Measurements from ENCODE around the gene PARP15. TPM values are rescaled to one million over a fixed set of nuclear protein-coding genes. Genes with fewer than 3 reads are reported as not detected.
"Not testable (repeated sequence)": the region's sequence is repeated elsewhere in the genome, so short reads cannot be mapped to it uniquely, and the experiment has no call there.

Gene PARP15
- total and polyA plus RNA-seq, 4 donors, result 0.13 to 7.3 (median 1.3) TPM

DNA sequence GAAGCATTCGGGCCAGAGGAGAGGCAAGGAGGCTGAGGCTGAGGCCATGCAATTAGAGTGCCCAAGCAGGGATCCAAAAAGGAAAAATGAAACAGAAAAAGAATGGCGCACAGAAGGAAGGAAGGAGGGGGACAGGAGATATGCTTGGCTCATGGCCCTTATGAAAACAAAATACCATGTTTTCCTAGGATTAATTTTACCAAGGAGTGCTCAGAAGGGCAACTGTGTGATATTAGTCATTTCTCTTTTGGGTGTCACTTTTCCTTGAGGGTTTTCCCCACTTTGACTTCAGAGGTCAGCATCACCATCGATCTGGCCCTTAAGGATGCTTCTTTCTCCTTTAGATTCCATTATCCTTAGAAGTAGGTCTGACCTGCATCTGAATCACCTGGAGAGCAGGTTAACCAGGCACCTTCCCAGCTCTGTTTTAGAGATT, 104.5 kb downstream of the PARP15 start:
- Histone ChIP-seq H3K27ac (ENCODE audit: low read depth in 1 of 2, low read length in 2 of 2) (no peak overlapping the region), H3K4me3 (ENCODE audit: low read length in 2 of 2) (peak overlapping the region in 1 of 2 donors; percentile 100), H3K9me3 (ENCODE audit: control insufficient read depth, low read length) (no peaks in the 10 kb centered on the region), H3K4me1 (ENCODE audit: control insufficient read depth in 1 of 2, insufficient read depth in 2 of 2, low read length in 2 of 2) (no peaks in the 10 kb centered on the region), H3K36me3 (ENCODE audit: control insufficient read depth in 1 of 2, insufficient read depth in 2 of 2, low read length in 1 of 2) (no peaks in the 10 kb centered on the region), H3K27me3 (ENCODE audit: control insufficient read depth in 1 of 2, insufficient read depth in 2 of 2, low read length in 1 of 2) (no peaks in the 10 kb centered on the region)
- ATAC-seq (ENCODE audit: low FRiP score) (no peak), DNase-seq (no peak)
- 58 to 62% methylated on average over 3 of the region's 3 CpGs for WGBS, 2 donors
- intact Hi-C loops (cut with DNase I), result loop anchor here (2.0 to 10.0 kb wide), 4 partner anchors 120 to 1137 kb away; partner anchors contain the start of genes POLQ (in 2 of the 2), DTX3L (in 1 of the 2) and PARP9 (in 1 of the 2)

DNA sequence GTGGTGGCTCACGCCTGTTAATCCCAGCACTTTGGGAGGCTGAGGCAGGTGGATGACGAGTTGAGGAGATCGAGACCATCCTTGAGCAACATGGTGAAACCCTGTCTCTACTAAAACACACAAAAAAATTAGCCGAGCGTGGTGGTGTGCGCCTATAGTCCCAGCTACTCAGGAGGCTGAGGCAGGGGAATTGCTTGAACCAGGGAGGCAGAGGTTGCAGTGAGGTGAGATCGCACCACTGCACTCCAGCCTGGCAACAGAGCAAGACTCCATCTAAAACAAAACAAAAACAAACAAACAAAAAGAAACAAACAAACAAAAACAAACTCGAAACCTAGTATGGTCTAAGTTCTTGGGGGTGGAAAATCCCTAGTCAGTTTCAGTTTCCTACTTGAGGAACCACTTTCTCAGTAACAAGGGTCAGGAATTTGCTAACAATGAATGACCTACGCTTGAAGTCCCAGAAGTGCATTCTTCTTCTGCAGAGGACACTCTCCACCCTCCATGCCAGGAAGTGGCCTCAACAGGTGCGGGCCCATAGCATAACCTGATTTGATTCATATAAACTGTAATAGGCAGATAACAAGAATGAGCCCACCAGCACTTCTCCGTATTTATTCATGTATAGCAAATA, 105.4 kb downstream of the PARP15 start:
- not testable (repeated sequence) for ATAC-seq (ENCODE audit: low FRiP score); H3K27me3 ChIP-seq (ENCODE audit: control insufficient read depth in 1 of 2, insufficient read depth in 2 of 2, low read length in 1 of 2); H3K27ac ChIP-seq (ENCODE audit: low read depth in 1 of 2, low read length in 2 of 2); H3K4me1 ChIP-seq (ENCODE audit: control insufficient read depth in 1 of 2, insufficient read depth in 2 of 2, low read length in 2 of 2); H3K4me3 ChIP-seq (ENCODE audit: low read length in 2 of 2); H3K9me3 ChIP-seq (ENCODE audit: control insufficient read depth, low read length); DNase-seq; H3K36me3 ChIP-seq (ENCODE audit: control insufficient read depth in 1 of 2, insufficient read depth in 2 of 2, low read length in 1 of 2)
- intact Hi-C loops (cut with DNase I), result loop anchor here (5.0 to 10.0 kb wide), 3 partner anchors 121 to 1138 kb away; partner anchors contain the start of genes POLQ (in 2 of the 2), DTX3L (in 1 of the 2) and PARP9 (in 1 of the 2)
- WGBS, 2 donors, result 94 to 97% methylated on average over 11 of the region's 11 CpGs

DNA sequence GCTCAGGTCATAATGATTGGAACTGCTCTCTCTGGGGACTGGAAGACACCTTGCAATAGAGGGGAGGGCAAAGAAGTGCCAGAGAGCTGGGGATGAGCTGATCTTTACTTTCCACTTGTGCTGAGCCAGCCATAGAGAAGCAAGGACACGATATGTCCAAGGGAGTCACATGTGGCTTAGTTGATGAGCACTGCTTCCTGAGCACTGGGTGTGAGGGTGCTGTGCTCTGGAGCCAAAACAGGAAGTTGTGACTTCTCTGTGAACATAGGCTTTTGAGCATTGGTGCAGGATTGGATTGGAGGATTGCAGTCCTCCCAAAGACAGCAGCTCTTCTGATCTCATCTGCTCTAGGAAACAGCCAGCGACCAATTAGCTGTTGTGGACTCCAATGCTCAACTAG, 109.8 kb downstream of the PARP15 start:
- intact Hi-C loops (cut with DNase I), result loop anchor here (10.0 kb wide), 2 partner anchors 232 to 1142 kb away; partner anchors contain the start of gene POLQ (in 2 of the 2)
- peak; percentile 36 for ATAC-seq (ENCODE audit: low FRiP score)

More for the DNA sequence above, 109.8 kb downstream of the PARP15 start:
- no peaks in the 10 kb centered on the region for H3K9me3 ChIP-seq (ENCODE audit: control insufficient read depth, low read length)
- no peaks in the 10 kb centered on the region for H3K27me3 ChIP-seq (ENCODE audit: control insufficient read depth in 1 of 2, insufficient read depth in 2 of 2, low read length in 1 of 2)
- WGBS, 2 donors, result 94% methylated on average over 2 of the region's 2 CpGs
- peaks cover 8 to 13% of the 10 kb centered on the region in 2 donors for H3K36me3 ChIP-seq (ENCODE audit: control insufficient read depth in 1 of 2, insufficient read depth in 2 of 2, low read length in 1 of 2)
- no peak overlapping the region for H3K27ac ChIP-seq (ENCODE audit: low read depth in 1 of 2, low read length in 2 of 2)
- H3K4me3 ChIP-seq (ENCODE audit: low read length in 2 of 2), result no peak overlapping the region
- H3K4me1 ChIP-seq (ENCODE audit: control insufficient read depth in 1 of 2, insufficient read depth in 2 of 2, low read length in 2 of 2), result no peaks in the 10 kb centered on the region
- DNase-seq, result peak in 1 of 2 donors; percentile 47

Other genes starting within 250 kb of the PARP15 start
- 10 to 100 TPM; 10.6 to 18.6 TPM for gene MIX23, start 194.4 kb upstream of the PARP15 start, total RNA-seq
- gene MIX23, start 194.4 kb upstream of the PARP15 start, polyA plus RNA-seq, result 10 to 100 TPM; 13.2 to 17.3 TPM
- 10 to 100 TPM; 23.7 to 35.2 TPM for gene FAM162A, start 193.5 kb upstream of the PARP15 start, total RNA-seq
- 10 to 100 TPM; 53.3 to 57.7 TPM for gene FAM162A, start 193.5 kb upstream of the PARP15 start, polyA plus RNA-seq
- 1 to 10 TPM; 4.2 to 4.3 TPM for gene WDR5B, start 161.6 kb upstream of the PARP15 start, total RNA-seq
- gene WDR5B, start 161.6 kb upstream of the PARP15 start, polyA plus RNA-seq, result 1 to 10 TPM; 1.6 to 4.1 TPM
- 10 to 100 TPM; 71.8 to 74.1 TPM for gene KPNA1, start 62.7 kb upstream of the PARP15 start, total RNA-seq
- gene KPNA1, start 62.7 kb upstream of the PARP15 start, polyA plus RNA-seq, result 10 to 100 TPM; 11.6 to 14.9 TPM
- 10 to 100 TPM; 30.4 to 41.9 TPM for gene PARP9, start 13.3 kb upstream of the PARP15 start, total RNA-seq
- gene PARP9, start 13.3 kb upstream of the PARP15 start, polyA plus RNA-seq, result 10 to 100 TPM; 13.5 to 20.5 TPM
- 10 to 100 TPM; 26.6 to 33.3 TPM for gene DTX3L, start 13.3 kb upstream of the PARP15 start, total RNA-seq
- gene DTX3L, start 13.3 kb upstream of the PARP15 start, polyA plus RNA-seq, result 1 to 10 TPM; 5.5 to 6.0 TPM
- 10 to 100 TPM; 54.4 to 79.6 TPM for gene PARP14, start 103.2 kb downstream of the PARP15 start, total RNA-seq
- 10 to 100 TPM in 1 of 2 donors, 1 to 10 TPM in 1; 8.1 to 16.1 TPM for gene PARP14, start 103.2 kb downstream of the PARP15 start, polyA plus RNA-seq
- 10 to 100 TPM in 1 of 2 donors, 1 to 10 TPM in 1; 8.5 to 18.6 TPM for gene HSPBAP1, start 216.2 kb downstream of the PARP15 start, total RNA-seq
- 10 to 100 TPM in 1 of 2 donors, 1 to 10 TPM in 1; 3.5 to 11.7 TPM for gene HSPBAP1, start 216.2 kb downstream of the PARP15 start, polyA plus RNA-seq
- gene SLC49A4, start 217.4 kb downstream of the PARP15 start, total RNA-seq, result 10 to 100 TPM; 10.3 to 13.4 TPM
- 1 to 10 TPM; 3.1 to 6.8 TPM for gene SLC49A4, start 217.4 kb downstream of the PARP15 start, polyA plus RNA-seq